Sigmoid colon (tissue), 7 donors: ENCODE results near the gene ADORA1. TPM values are rescaled to one million over a fixed set of nuclear protein-coding genes. Genes with fewer than 3 reads are reported as not detected.

ENCODE experiments used
- DNase-seq: peaks from one replicate; pipeline ENCODE4 v3.0.0-alpha.2; 2019
- H3K27ac ChIP-seq, 4 donors: fragments of 200-600 bp; sonication (generic); one replicate each; pipeline ENCODE4 v1.5.1; 2016 to 2019; ENCODE audit warnings: mild to moderate bottlenecking in 1 of 4
- H3K27me3 ChIP-seq, 3 donors: fragments of 200-600 bp; sonication (generic); one replicate each; pipeline ENCODE4 v1.5.1; 2019; ENCODE audit warnings: mild to moderate bottlenecking in 1 of 3
- H3K36me3 ChIP-seq, 4 donors: fragments of 200-600 bp; sonication (generic); one replicate each; pipeline ENCODE4 v1.5.1; 2016 to 2019
- H3K4me1 ChIP-seq, 4 donors: fragments of 200-600 bp; sonication (generic); one replicate each; pipeline ENCODE4 v1.5.1; 2017 to 2019
- H3K4me3 ChIP-seq, 4 donors: fragments of 200-600 bp; sonication (generic); one replicate each; pipeline ENCODE4 v1.5.1; 2017 to 2019; ENCODE audit warnings: mild to moderate bottlenecking in 2 of 4, moderate library complexity in 1 of 4
- H3K9me3 ChIP-seq, 4 donors: fragments of 200-600 bp in 3 of 4; sonication (generic) in 3 of 4; one replicate each; pipeline versions ENCODE4 v1.5.1 to v1.6.1; 2013 to 2019
- EP300 ChIP-seq, 4 donors: sonication (generic); formaldehyde crosslinking; IDR thresholded peaks; one replicate each; pipeline ENCODE4 v1.6.1; 2017; ENCODE audit warnings: antibody characterized with exemption in 4 of 4
- POLR2A ChIP-seq, 2 donors: fragments of 450-650 bp; IDR thresholded peaks; one replicate each; pipeline ENCODE4 v1.6.1; 2016; ENCODE audit warnings: antibody characterized with exemption in 2 of 2, mild to moderate bottlenecking in 2 of 2, moderate library complexity in 2 of 2
- POLR2AphosphoS5 ChIP-seq, 4 donors: sonication (generic); formaldehyde crosslinking; IDR thresholded peaks; one replicate each; pipeline ENCODE4 v1.6.1; 2017; ENCODE audit warnings: antibody characterized with exemption in 4 of 4
- WGBS, 2 donors: extraction: QIAGEN DNeasy Blood & Tissue Kit; methylation state at CpG; one replicate each; pipeline ENCODE4 v1.1.7; 2013; 5-methylcytosine and 5-hydroxymethylcytosine counted together
- intact Hi-C: fragments of 100-400 bp; cut with DNase I; formaldehyde crosslinking; loops from one replicate; pipeline ENCODE4 v1.15.1; 2023
- polyA plus RNA-seq, 3 donors: library from polyadenylated mRNA; stranded (reverse); fragments of 200-250 nt; gene quantifications; one replicate each; pipeline ENCODE4 v1.2.3, GENCODE V29; 2013
- total RNA-seq, 4 donors: library from RNA; depleted of rRNA; stranded (reverse); fragments of >200 nt; gene quantifications; one replicate each; pipeline ENCODE4 v1.1.0, GENCODE V29; 2016
- TF ChIP-seq, protein P1 (sequence below), 4 experiments: fragments of 450-650 bp in 3 of 4; fragments of 200-600 bp in 1 of 4; IDR thresholded peaks; one replicate each; pipeline ENCODE4 v1.5.1; 2016 to 2019; ENCODE audit warnings: antibody characterized with exemption in 4 of 4, mild to moderate bottlenecking in 3 of 4, moderate library complexity in 2 of 4
- donor health status: healthy with polysubstance abuse.
- donor health status: Bipolar disorder and iron deficiency.
- donor health status: healthy.

Gene ADORA1
- total and polyA plus RNA-seq, 7 donors, result 0.33 to 1.3 (median 1.0) TPM; not detected in 3

DNA sequence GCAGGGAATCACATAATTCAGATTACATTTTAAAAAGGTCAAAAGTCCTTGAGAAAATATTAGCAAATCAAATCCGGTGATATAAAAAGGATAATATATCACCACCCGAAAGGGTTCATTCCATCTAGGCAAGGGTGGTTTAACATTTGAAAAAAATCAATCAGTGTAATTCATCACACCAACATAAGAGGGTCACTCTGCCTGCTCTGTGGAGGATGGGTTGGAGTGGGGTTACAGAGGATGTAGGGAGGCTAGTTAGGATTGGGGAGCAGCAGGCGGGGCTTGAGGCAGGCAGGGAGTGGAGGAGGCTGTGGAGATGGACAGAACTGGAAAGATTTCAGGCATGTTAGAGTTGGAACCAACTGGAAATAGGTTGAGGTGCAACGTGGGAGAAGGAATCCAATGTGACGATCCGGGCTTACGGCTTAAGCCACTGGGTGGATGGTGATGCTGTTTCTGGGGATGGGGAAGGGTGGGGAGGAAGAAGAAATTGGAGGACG is 12.5 kb downstream of the ADORA1 start:
- WGBS, 2 donors, result 87 to 88% methylated on average over 8 of the region's 8 CpGs
- TF ChIP-seq EP300 (IDR thresholded peaks at IDR 0.05), result no peak
- TF ChIP-seq POLR2AphosphoS5 (IDR thresholded peaks at IDR 0.05), result no peak
- TF ChIP-seq, protein P1, sequence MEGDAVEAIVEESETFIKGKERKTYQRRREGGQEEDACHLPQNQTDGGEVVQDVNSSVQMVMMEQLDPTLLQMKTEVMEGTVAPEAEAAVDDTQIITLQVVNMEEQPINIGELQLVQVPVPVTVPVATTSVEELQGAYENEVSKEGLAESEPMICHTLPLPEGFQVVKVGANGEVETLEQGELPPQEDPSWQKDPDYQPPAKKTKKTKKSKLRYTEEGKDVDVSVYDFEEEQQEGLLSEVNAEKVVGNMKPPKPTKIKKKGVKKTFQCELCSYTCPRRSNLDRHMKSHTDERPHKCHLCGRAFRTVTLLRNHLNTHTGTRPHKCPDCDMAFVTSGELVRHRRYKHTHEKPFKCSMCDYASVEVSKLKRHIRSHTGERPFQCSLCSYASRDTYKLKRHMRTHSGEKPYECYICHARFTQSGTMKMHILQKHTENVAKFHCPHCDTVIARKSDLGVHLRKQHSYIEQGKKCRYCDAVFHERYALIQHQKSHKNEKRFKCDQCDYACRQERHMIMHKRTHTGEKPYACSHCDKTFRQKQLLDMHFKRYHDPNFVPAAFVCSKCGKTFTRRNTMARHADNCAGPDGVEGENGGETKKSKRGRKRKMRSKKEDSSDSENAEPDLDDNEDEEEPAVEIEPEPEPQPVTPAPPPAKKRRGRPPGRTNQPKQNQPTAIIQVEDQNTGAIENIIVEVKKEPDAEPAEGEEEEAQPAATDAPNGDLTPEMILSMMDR (IDR thresholded peaks at IDR 0.05), result no peak
- no peak for TF ChIP-seq POLR2A (IDR thresholded peaks at IDR 0.05)
- Histone ChIP-seq H3K27me3 (no peaks in the 10 kb centered on the region), H3K9me3 (no peaks in the 10 kb centered on the region), H3K4me1 (no peaks in the 10 kb centered on the region), H3K27ac (no peak overlapping the region), H3K36me3 (no peaks in the 10 kb centered on the region), H3K4me3 (no peak overlapping the region)
- DNase-seq, result no peak
- intact Hi-C loops, result no loop called here

DNA sequence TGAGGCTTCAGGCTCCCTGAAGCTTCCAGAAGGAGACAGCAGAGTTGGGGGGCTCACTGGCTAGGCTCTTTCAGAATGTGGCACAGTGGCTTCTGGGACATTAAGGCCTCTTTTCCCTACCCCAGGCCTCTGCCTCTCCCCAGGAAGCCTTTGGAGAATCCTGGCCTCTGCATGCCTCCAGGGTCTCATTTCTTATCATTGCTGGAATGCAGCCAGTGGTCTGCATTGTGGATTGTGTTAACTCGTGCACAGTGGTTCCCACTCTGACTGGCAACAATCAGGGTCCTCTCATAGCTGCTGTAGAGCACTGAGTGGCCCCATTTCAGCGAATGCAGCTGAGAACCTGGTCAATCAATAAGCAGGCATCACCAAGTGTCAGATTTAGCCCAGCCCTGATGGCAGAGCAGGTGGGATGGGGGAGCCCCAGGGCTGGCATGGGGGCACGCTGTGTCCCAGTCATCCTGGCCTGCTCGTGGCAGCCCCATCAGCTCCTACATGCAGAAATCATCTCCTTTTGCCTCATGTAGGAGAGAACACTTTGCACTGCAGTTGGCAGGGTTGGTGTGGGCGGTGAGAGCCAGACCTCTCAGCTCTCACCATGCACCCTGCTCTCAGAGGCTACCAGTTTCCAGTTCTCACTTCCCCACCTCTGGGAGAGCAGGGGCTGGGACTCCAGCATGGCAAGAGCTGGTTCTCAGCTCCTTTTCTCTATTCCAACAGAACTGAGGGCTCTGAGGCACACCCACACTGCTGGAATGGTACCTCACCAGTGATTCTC is 13.4 kb downstream of the ADORA1 start:
- TF ChIP-seq POLR2AphosphoS5 (IDR thresholded peaks at IDR 0.05), result no peak
- TF ChIP-seq EP300 (IDR thresholded peaks at IDR 0.05), result no peak
- TF ChIP-seq POLR2A (IDR thresholded peaks at IDR 0.05), result no peak
- no peak overlapping the region for H3K4me3 ChIP-seq
- H3K4me1 ChIP-seq, result no peaks in the 10 kb centered on the region
- intact Hi-C loops, result no loop called here
- no peak overlapping the region for H3K27ac ChIP-seq
- H3K27me3 ChIP-seq, result no peaks in the 10 kb centered on the region
- no peaks in the 10 kb centered on the region for H3K9me3 ChIP-seq
- DNase-seq, result no peak
- no peaks in the 10 kb centered on the region for H3K36me3 ChIP-seq
- WGBS, 2 donors, result 81 to 83% methylated on average over 5 of the region's 5 CpGs

DNA sequence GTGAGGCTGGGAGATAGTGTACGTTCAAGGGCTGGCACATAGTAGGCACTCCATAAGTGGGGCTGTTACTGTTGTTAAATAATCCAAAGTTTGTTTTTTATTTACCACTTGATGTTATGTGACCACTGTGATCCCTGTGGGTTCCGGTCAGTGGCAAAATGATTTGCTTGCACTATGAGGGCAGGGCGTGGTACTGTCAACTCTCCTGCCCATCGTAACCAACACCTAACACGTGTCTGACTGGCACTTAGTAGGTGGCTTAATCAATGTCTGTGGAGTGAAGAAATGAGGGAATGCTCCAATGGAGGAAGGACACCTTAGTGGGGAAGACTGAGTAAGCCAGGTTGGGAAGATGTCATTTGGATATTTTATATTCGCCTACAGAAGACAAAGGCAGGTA is 14.6 kb downstream of the ADORA1 start:
- TF ChIP-seq POLR2AphosphoS5 (IDR thresholded peaks at IDR 0.05) (no peak), EP300 (IDR thresholded peaks at IDR 0.05) (no peak), POLR2A (IDR thresholded peaks at IDR 0.05) (no peak)
- no peak for DNase-seq
- intact Hi-C loops, result no loop called here
- Histone ChIP-seq H3K9me3 (no peaks in the 10 kb centered on the region), H3K4me1 (no peaks in the 10 kb centered on the region), H3K27me3 (no peaks in the 10 kb centered on the region), H3K36me3 (no peaks in the 10 kb centered on the region), H3K27ac (no peak overlapping the region), H3K4me3 (no peak overlapping the region)
- WGBS, 2 donors, result 78 to 86% methylated on average over 6 of the region's 6 CpGs

DNA sequence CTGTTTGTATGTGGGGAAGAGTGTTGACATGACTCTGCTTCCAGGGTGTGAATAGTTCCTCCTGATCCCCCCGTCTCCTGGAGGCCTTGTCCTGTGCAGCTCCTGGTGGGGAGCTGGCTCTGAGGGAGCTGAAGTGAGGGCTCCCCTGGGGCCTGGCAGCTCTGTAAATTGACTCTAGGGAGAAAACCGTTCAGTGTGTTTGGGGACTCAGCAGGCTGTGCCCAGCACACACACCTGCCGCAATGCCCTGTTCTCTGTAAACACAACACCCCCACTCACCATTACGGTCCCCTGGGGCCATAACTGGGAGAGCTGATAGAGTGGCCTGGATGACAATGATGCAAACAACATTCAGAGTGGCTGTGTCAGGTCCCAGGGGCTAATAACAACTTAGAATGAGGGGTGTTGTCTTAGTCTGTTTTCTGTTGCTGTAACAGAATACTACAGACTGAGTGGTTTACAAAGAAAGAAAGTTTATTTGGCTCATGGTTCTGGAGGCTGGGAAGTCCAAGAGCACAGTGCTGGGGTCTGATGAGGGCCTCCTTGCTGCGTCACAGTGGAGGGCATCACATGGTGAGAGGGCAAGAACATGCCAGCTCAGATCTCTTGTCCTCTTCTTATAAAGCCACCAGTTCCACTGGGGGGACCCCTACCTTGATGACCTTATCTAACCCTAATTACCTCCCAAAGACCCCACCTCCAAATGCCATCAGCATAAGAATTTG is 15.3 kb downstream of the ADORA1 start:
- intact Hi-C loops, result no loop called here
- no peaks in the 10 kb centered on the region for H3K4me1 ChIP-seq

DNA sequence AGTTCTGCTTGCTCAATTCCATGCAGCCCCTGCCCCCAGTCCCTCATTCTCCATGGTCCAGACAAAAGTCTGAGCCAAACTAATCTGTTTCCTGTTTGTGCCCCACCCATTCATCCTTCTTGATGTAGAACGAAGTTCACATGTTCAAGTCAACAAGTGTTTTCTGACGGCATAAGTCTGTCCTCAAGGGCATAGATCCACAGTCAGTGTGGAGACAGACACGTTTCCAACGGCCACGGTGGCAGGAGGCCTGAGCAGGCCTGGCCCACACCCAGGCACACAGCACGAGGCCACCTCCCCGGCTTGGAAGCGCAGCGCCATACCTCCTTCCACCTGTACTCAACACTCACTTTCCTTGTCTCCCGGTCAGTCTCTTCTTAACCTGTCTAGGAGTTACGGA is 16.1 kb downstream of the ADORA1 start:
- 53 to 75% methylated on average over 11 of the region's 11 CpGs for WGBS, 2 donors
- Histone ChIP-seq H3K9me3 (no peaks in the 10 kb centered on the region), H3K4me1 (no peaks in the 10 kb centered on the region), H3K4me3 (no peak overlapping the region), H3K27me3 (no peaks in the 10 kb centered on the region), H3K27ac (no peak overlapping the region), H3K36me3 (no peaks in the 10 kb centered on the region)
- intact Hi-C loops, result no loop called here
- no peak for DNase-seq
- TF ChIP-seq EP300 (IDR thresholded peaks at IDR 0.05) (no peak), POLR2A (IDR thresholded peaks at IDR 0.05) (no peak), POLR2AphosphoS5 (IDR thresholded peaks at IDR 0.05) (no peak)
- TF ChIP-seq, protein P1 (IDR thresholded peaks at IDR 0.05), result no peak

More for the DNA sequence above, 15.3 kb downstream of the ADORA1 start:
- TF ChIP-seq, protein P1 (IDR thresholded peaks at IDR 0.05), result no peak
- no peak for TF ChIP-seq POLR2A (IDR thresholded peaks at IDR 0.05)
- no peak for TF ChIP-seq POLR2AphosphoS5 (IDR thresholded peaks at IDR 0.05)
- no peak for TF ChIP-seq EP300 (IDR thresholded peaks at IDR 0.05)
- Histone ChIP-seq H3K27me3 (no peaks in the 10 kb centered on the region), H3K27ac (no peak overlapping the region), H3K9me3 (no peaks in the 10 kb centered on the region), H3K4me3 (no peak overlapping the region), H3K36me3 (no peaks in the 10 kb centered on the region)
- WGBS, 2 donors, result 71 to 76% methylated on average over 5 of the region's 5 CpGs
- DNase-seq, result no peak
